B cell (primary cell): Measurements from ENCODE around the gene KLHL28. TPM values are rescaled to one million over a fixed set of nuclear protein-coding genes. Genes with fewer than 3 reads are reported as not detected.

Source experiments
- ATAC-seq: fragments of 200-7000 bp; cut with Tn5 transposase; one replicate; pipeline ENCODE4 v1.10.0; 2021; ENCODE audit warnings: low read depth, mild to moderate bottlenecking, moderate number of reproducible peaks, moderate library complexity
- CTCF ChIA-PET: fragments of 350-600 bp; sonication (Branson Sonifier 250); formaldehyde crosslinking; loops from one replicate; lab custom pipeline; 2021; ENCODE audit warnings: antibody characterized with exemption, inconsistent platforms; lab: Charles Lee
- POLR2A ChIA-PET: fragments of 350-600 bp; sonication (Branson Sonifier 250); formaldehyde crosslinking; loops from one replicate; lab custom pipeline; 2021; ENCODE audit warnings: antibody characterized with exemption; lab: Charles Lee
- DNase-seq: peaks from one replicate; pipeline ENCODE4 v3.0.0; 2013
- H2AFZ ChIP-seq: 2 replicates; pipeline ENCODE4 v1.6.1; 2012; ENCODE audit warnings: mild to moderate bottlenecking, low read depth, low read length; ENCODE audit not compliant: insufficient read depth, poor library complexity, severe bottlenecking
- H3K27ac ChIP-seq, 2 donors: 1 replicate in 1 of 2; 2 replicates in 1 of 2; pipeline ENCODE4 v1.5.1; 2012 to 2013; ENCODE audit warnings: low read length in 2 of 2, mild to moderate bottlenecking in 2 of 2, moderate library complexity in 1 of 2
- H3K27me3 ChIP-seq, 4 experiments: fragments of 200-600 bp in 1 of 4; sonication (generic) in 1 of 4; replicated peaks in 1 of 4; 1 replicate in 2 of 4; 2 replicates in 2 of 4; pipeline versions ENCODE4 v1.6.1 to v1.7.0; 2013 to 2016; ENCODE audit warnings: low read length in 3 of 4, mild to moderate bottlenecking in 2 of 4, mixed read lengths in 1 of 4, moderate library complexity in 1 of 4; ENCODE audit not compliant: insufficient read depth in 4 of 4, control insufficient read depth in 3 of 4; ENCODE audit errors: control extremely low read depth in 1 of 4
- H3K36me3 ChIP-seq, 2 experiments: replicated peaks in 1 of 2; 1 replicate in 1 of 2; 2 replicates in 1 of 2; pipeline versions ENCODE4 v1.6.1 to v1.7.1; 2013; ENCODE audit warnings: low read length in 1 of 2; ENCODE audit not compliant: insufficient read depth in 2 of 2, control insufficient read depth in 1 of 2; ENCODE audit errors: control extremely low read depth in 1 of 2, extremely low read depth in 1 of 2
- H3K4me1 ChIP-seq, 2 donors: fragments of 200-600 bp in 1 of 2; sonication (generic) in 1 of 2; 1 replicate in 1 of 2; 2 replicates in 1 of 2; pipeline versions ENCODE4 v1.5.1 to v1.6.1; 2013 to 2017; ENCODE audit warnings: low read length in 2 of 2; ENCODE audit not compliant: control insufficient read depth in 2 of 2, insufficient read depth in 2 of 2
- H3K4me2 ChIP-seq: replicated peaks from 2 replicates; pipeline ENCODE3; 2012; ENCODE audit warnings: mild to moderate bottlenecking, low read depth, low read length; ENCODE audit not compliant: poor library complexity, severe bottlenecking
- H3K4me3 ChIP-seq, 5 experiments: fragments of 200-600 bp in 1 of 5; sonication (generic) in 1 of 5; 1 replicate in 3 of 5; 2 replicates in 2 of 5; pipeline versions ENCODE4 v1.5.1 to v1.7.0; 2011 to 2016; ENCODE audit warnings: low read length in 4 of 5, mild to moderate bottlenecking in 4 of 5, low read depth in 2 of 5, control low read depth in 1 of 5, moderate library complexity in 1 of 5; ENCODE audit not compliant: insufficient read depth in 1 of 5; ENCODE audit errors: control extremely low read depth in 1 of 5, extremely low read depth in 1 of 5
- H3K79me2 ChIP-seq: fragments of 200-600 bp; sonication (generic); one replicate; pipeline ENCODE4 v1.6.0; 2016; ENCODE audit warnings: low read length; ENCODE audit not compliant: control insufficient read depth, insufficient read depth
- H3K9ac ChIP-seq: fragments of 200-600 bp; sonication (generic); 2 replicates; pipeline ENCODE4 v1.6.1; 2017; ENCODE audit warnings: mild to moderate bottlenecking, low read length, moderate library complexity
- H3K9me3 ChIP-seq, 3 donors: one replicate each; pipeline versions ENCODE4 v1.6.1 to v1.7.1; 2013; ENCODE audit warnings: low read length in 2 of 3; ENCODE audit not compliant: control insufficient read depth in 2 of 3, insufficient read depth in 1 of 3; ENCODE audit errors: control extremely low read depth in 1 of 3
- H4K20me1 ChIP-seq: 2 replicates; pipeline ENCODE4 v1.6.0; 2012; ENCODE audit warnings: mild to moderate bottlenecking, low read length; ENCODE audit not compliant: insufficient read depth, control insufficient read depth, poor library complexity, severe bottlenecking
- H3K27ac Mint-ChIP-seq: one replicate; pipeline ENCODE4 v1.8.0; 2021; ENCODE audit warnings: mixed read lengths
- H3K27me3 Mint-ChIP-seq: one replicate; pipeline ENCODE4 v1.8.0; 2021; ENCODE audit warnings: mixed read lengths
- H3K4me1 Mint-ChIP-seq: one replicate; pipeline ENCODE4 v1.8.0; 2021; ENCODE audit warnings: mixed read lengths
- H3K4me3 Mint-ChIP-seq: one replicate; pipeline ENCODE4 v1.8.0; 2021; ENCODE audit warnings: mixed read lengths
- H3K9me3 Mint-ChIP-seq: one replicate; pipeline ENCODE4 v1.8.0; 2022; ENCODE audit warnings: mixed read lengths; ENCODE audit not compliant: insufficient read depth
- CTCF ChIP-seq: fragments of 200-600 bp; IDR thresholded peaks from one replicate; pipeline ENCODE4 v1.8.0; 2022; ENCODE audit warnings: antibody characterized with exemption, mild to moderate bottlenecking
- EZH2 ChIP-seq: IDR thresholded peaks from 2 replicates; pipeline ENCODE4 v1.6.1; 2012; ENCODE audit warnings: borderline replicate concordance, low read depth, mild to moderate bottlenecking, moderate library complexity, low read length; ENCODE audit not compliant: insufficient read depth, poor library complexity, severe bottlenecking
- WGBS: methylation state at CpG from one replicate; pipeline ENCODE4 v1.1.5; 2013; ENCODE audit warnings: missing lambda C conversion rate; ENCODE audit not compliant: insufficient coverage; 5-methylcytosine and 5-hydroxymethylcytosine counted together
- intact Hi-C: fragments of 100-400 bp; cut with micrococcal nuclease; formaldehyde crosslinking; loops from one replicate; pipeline ENCODE4 v1.10.0; 2022
- polyA plus RNA-seq: library from polyadenylated mRNA; depleted of rRNA; stranded (reverse); fragments of >200 nt; gene quantifications from 2 replicates; pipeline ENCODE4 v1.2.3, GENCODE V29; 2012
- total RNA-seq, 2 donors: library from RNA; stranded (reverse); fragments of 120-200 nt in 1 of 2; gene quantifications; 1 replicate in 1 of 2; 2 replicates in 1 of 2; pipeline versions ENCODE4 v1.2.3 to v1.2.4, GENCODE V29; 2013 to 2022

Gene KLHL28
- total and polyA plus RNA-seq, 2 donors (not counting 1 experiment from before 2014, with no cell fraction given), result 8.9 to 33.5 TPM

DNA sequence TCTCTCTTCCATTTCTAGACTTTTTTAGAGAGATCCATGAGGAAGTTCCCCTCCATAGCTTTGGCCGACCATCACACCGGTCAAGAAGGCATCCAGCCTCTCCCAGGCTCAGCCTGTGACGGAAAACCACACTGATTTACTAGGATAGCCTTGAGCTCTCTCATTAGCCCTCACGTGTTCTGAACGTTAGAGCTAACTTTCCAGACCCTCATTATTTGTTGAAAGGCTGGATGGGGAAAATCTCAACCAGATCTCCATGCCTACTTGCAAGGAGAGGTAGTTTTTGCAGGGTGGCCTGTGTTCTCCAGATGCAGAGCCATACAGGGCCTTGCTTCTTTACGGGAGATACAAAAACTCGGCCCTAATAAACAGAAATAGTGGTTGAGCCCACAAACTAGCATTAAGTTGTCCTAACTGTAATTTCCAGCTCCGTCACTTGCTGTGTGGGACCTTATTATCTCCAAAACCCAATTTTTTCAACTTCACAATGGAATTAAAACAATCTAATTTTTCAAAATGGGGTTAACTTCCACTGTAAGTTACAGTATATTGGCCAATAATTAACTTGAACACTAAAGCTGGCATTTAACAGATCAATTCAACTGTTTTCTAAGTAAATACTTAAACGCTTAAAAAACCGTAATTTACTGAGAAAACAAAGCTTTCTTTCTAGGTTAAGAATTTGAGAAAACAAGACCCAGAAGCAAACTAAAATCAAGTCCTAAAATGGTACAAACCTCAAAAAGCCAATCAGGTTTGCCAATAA lies 65.3 kb downstream of the KLHL28 start:
- Mint-ChIP-seq H3K9me3 (peaks cover 5% of the 10 kb centered on the region), H3K4me1 (peaks cover 14% of the 10 kb centered on the region), H3K27ac (peak overlapping the region; percentile 98), H3K27me3 (no peaks in the 10 kb centered on the region), H3K4me3 (peak overlapping the region; percentile 96)
- TF ChIP-seq CTCF, result no peak
- no peak for TF ChIP-seq EZH2
- Histone ChIP-seq H3K4me2 (peak overlapping the region; percentile 55), H3K4me3 (peak overlapping the region in 3 of 5 experiments; percentile 7 to 87 (median 69)), H3K27ac (peak overlapping the region; percentile 48 to 96), H3K9ac (peak overlapping the region; percentile 94), H3K9me3 (no peaks in the 10 kb centered on the region), H3K27me3 (no peaks in the 10 kb centered on the region), H3K4me1 (peaks cover 10 to 11% of the 10 kb centered on the region in 2 donors), H3K36me3 (no peaks in the 10 kb centered on the region), H3K79me2 (peaks cover 8% of the 10 kb centered on the region), H2AFZ (peak overlapping the region; percentile 86), H4K20me1 (no peaks in the 10 kb centered on the region)
- no peak for DNase-seq
- ChIA-PET CTCF (interaction anchor here (1.0 to 1.3 kb wide), 3 partner anchors 16 to 163 kb away, joined by 3 to 5 read pairs (median 3); partner anchors contain the start of genes KLHL28 and TOGARAM1), POLR2A (interaction anchor here (0.6 to 2.1 kb wide), 5 partner anchors 12 to 374 kb away, joined by 3 to 18 read pairs (median 7); partner anchors contain the start of genes KLHL28, MIS18BP1 and TOGARAM1)
- 100% methylated on average over 5 of the region's 10 CpGs for WGBS
- ATAC-seq, result no peak
- intact Hi-C loops, result loop anchor here (1.0 kb wide), 4 partner anchors 66 to 357 kb away; partner anchors contain the start of genes FKBP3, MIS18BP1, PRPF39 and TOGARAM1

- WGBS, result no CpG with 5 or more reads among the region's 2 CpGs
Observed at GRCh38 chr14:44895716-44896115, 66.0 kb downstream of the KLHL28 start.

More at GRCh38 chr14:44895716-44896115, 66.0 kb downstream of the KLHL28 start:
- Histone ChIP-seq H3K27me3 (no peaks in the 10 kb centered on the region), H3K9me3 (no peaks in the 10 kb centered on the region), H4K20me1 (no peaks in the 10 kb centered on the region), H2AFZ (no peak overlapping the region), H3K4me2 (no peak overlapping the region), H3K27ac (no peak overlapping the region), H3K36me3 (no peaks in the 10 kb centered on the region), H3K79me2 (peaks cover 8% of the 10 kb centered on the region), H3K4me3 (no peak overlapping the region), H3K4me1 (peaks cover 10 to 11% of the 10 kb centered on the region in 2 donors), H3K9ac (no peak overlapping the region)
- TF ChIP-seq CTCF, result no peak
- no peak overlapping the region for H3K4me3 Mint-ChIP-seq
- POLR2A ChIA-PET, result no interaction called here
- intact Hi-C loops, result no loop called here
- peak overlapping the region; percentile 26 for H3K27ac Mint-ChIP-seq
- DNase-seq (no peak), ATAC-seq (no peak)
- peaks cover 5% of the 10 kb centered on the region for H3K9me3 Mint-ChIP-seq
- peaks cover 14% of the 10 kb centered on the region for H3K4me1 Mint-ChIP-seq
- H3K27me3 Mint-ChIP-seq, result no peaks in the 10 kb centered on the region
- CTCF ChIA-PET, result no interaction called here
